ENCODE results near the gene PPP2R5C. TPM values are rescaled to one million over a fixed set of nuclear protein-coding genes. Genes with fewer than 3 reads are reported as not detected.

PPP2R5C gene
- total and polyA plus RNA-seq, 2 donors (not counting 3 experiments of a cell fraction or from before 2014, with no cell fraction given), result 42.6 to 83.6 TPM

GRCh38 chr14:101862177-101862576 is 100.7 kb downstream of the PPP2R5C start:
- Histone ChIP-seq H3K4me1 (ENCODE audit: control insufficient read depth, extremely low read depth, insufficient read depth, low read length) (no peaks in the 10 kb centered on the region), H3K4me2 (ENCODE audit: insufficient read depth, low read length) (no peak overlapping the region), H3K9ac (replicated peaks; ENCODE audit: extremely low read depth, insufficient read depth, low read length) (no peak overlapping the region), H3K36me3 (ENCODE audit: control insufficient read depth in 2 of 2, extremely low read depth in 1 of 2, insufficient read depth in 2 of 2, low read length in 2 of 2) (peaks cover 2 to 3% of the 10 kb centered on the region in 2 experiments), H3K4me3 (replicated peaks in 1 of 3; ENCODE audit: insufficient read depth in 1 of 3, low read depth in 1 of 3, low read length in 3 of 3) (no peak overlapping the region), H3K79me2 (ENCODE audit: control insufficient read depth, insufficient read depth, low read length) (peaks cover 15% of the 10 kb centered on the region), H3K9me1 (replicated peaks; ENCODE audit: control insufficient read depth, extremely low read depth, insufficient read depth, low read length) (no peaks in the 10 kb centered on the region), H3K27me3 (ENCODE audit: control insufficient read depth in 2 of 2, insufficient read depth in 2 of 2, low read length in 2 of 2) (no peaks in the 10 kb centered on the region), H3K9me3 (replicated peaks; ENCODE audit: control insufficient read depth, insufficient read depth, low read length) (no peaks in the 10 kb centered on the region), H3K27ac (ENCODE audit: insufficient read depth, low read depth, low read length) (no peak overlapping the region), H4K20me1 (replicated peaks; ENCODE audit: control insufficient read depth, extremely low read depth, insufficient read depth, low read length) (no peaks in the 10 kb centered on the region), H2AFZ (ENCODE audit: low read depth, low read length) (no peak overlapping the region)
- no TSS peak for BruUV-seq (replicated peaks)
- no peak for TF ChIP-seq EZH2 (IDR thresholded peaks at IDR 0.05; ENCODE audit: borderline replicate concordance, low read depth, low read length, severe bottlenecking)
- TF ChIP-seq POLR2AphosphoS5 (IDR thresholded peaks at IDR 0.05; ENCODE audit: insufficient read depth, low read depth, low read length), result no peak
- no peak for TF ChIP-seq GATA2 (IDR thresholded peaks at IDR 0.05; ENCODE audit: insufficient read depth, insufficient read length, low read depth, low read length)
- TF ChIP-seq JUN (IDR thresholded peaks at IDR 0.05; ENCODE audit: borderline replicate concordance, insufficient read depth, insufficient read length, low read depth), result no peak
- TF ChIP-seq FOS (IDR thresholded peaks at IDR 0.05; ENCODE audit: borderline replicate concordance, insufficient read depth, low read length), result no peak
- no peak for TF ChIP-seq POLR2A (IDR thresholded peaks at IDR 0.05; ENCODE audit: low read depth, low read length)
- POLR2A ChIA-PET, result no interaction called here
- CTCF ChIA-PET, result interaction anchor here (1.9 kb wide), 1 partner anchor 91 kb away, joined by 8 read pairs; no protein-coding TSS in a partner anchor
- dilution Hi-C loops (cut with MboI; ENCODE audit: extremely low pct_ligation_motif_present, low sequenced_read_pairs) (no loop called here), intact Hi-C loops (cut with micrococcal nuclease) (no loop called here)
- no peak for DNase-seq (ENCODE audit: low read depth, low spot score)
- no peak for FAIRE-seq

- intact Hi-C loops (cut with micrococcal nuclease) (no loop called here), dilution Hi-C loops (cut with MboI; ENCODE audit: extremely low pct_ligation_motif_present, low sequenced_read_pairs) (no loop called here)
- no peaks in the 10 kb centered on the region for H3K9me3 ChIP-seq (replicated peaks; ENCODE audit: control insufficient read depth, insufficient read depth, low read length)
- no peak overlapping the region for H3K4me3 ChIP-seq (replicated peaks in 1 of 3; ENCODE audit: insufficient read depth in 1 of 3, low read depth in 1 of 3, low read length in 3 of 3)
- CTCF ChIA-PET, result no interaction called here
- H3K27me3 ChIP-seq (ENCODE audit: control insufficient read depth in 2 of 2, insufficient read depth in 2 of 2, low read length in 2 of 2), result no peaks in the 10 kb centered on the region
- H2AFZ ChIP-seq (ENCODE audit: low read depth, low read length), result no peak overlapping the region
- no peaks in the 10 kb centered on the region for H3K9me1 ChIP-seq (replicated peaks; ENCODE audit: control insufficient read depth, extremely low read depth, insufficient read depth, low read length)
- POLR2A ChIA-PET, result no interaction called here
- DNase-seq (ENCODE audit: low read depth, low spot score) (no peak), FAIRE-seq (no peak)
- TF ChIP-seq MAX (IDR thresholded peaks at IDR 0.05; ENCODE audit: insufficient read depth, insufficient read length) (no peak), EZH2 (IDR thresholded peaks at IDR 0.05; ENCODE audit: borderline replicate concordance, low read depth, low read length, severe bottlenecking) (no peak), CTCF (IDR thresholded peaks at IDR 0.05; ENCODE audit: extremely low read depth in 1 of 2, insufficient read depth in 1 of 2, low read depth in 1 of 2, low read length in 2 of 2) (no peak), JUN (IDR thresholded peaks at IDR 0.05; ENCODE audit: borderline replicate concordance, insufficient read depth, insufficient read length, low read depth) (no peak), FOS (IDR thresholded peaks at IDR 0.05; ENCODE audit: borderline replicate concordance, insufficient read depth, low read length) (no peak)
- no peak overlapping the region for H3K4me2 ChIP-seq (ENCODE audit: insufficient read depth, low read length)
- no peaks in the 10 kb centered on the region for H3K36me3 ChIP-seq (ENCODE audit: control insufficient read depth in 2 of 2, extremely low read depth in 1 of 2, insufficient read depth in 2 of 2, low read length in 2 of 2)
- H3K4me1 ChIP-seq (ENCODE audit: control insufficient read depth, extremely low read depth, insufficient read depth, low read length), result no peaks in the 10 kb centered on the region
- H3K27ac ChIP-seq (ENCODE audit: insufficient read depth, low read depth, low read length), result no peak overlapping the region
- H3K9ac ChIP-seq (replicated peaks; ENCODE audit: extremely low read depth, insufficient read depth, low read length), result no peak overlapping the region
- peaks cover 16% of the 10 kb centered on the region for H3K79me2 ChIP-seq (ENCODE audit: control insufficient read depth, insufficient read depth, low read length)
- no peaks in the 10 kb centered on the region for H4K20me1 ChIP-seq (replicated peaks; ENCODE audit: control insufficient read depth, extremely low read depth, insufficient read depth, low read length)
- BruUV-seq (replicated peaks), result no TSS peak
Observed at GRCh38 chr14:101862711-101863110, 101.2 kb downstream of the PPP2R5C start.
